Activated CD8-positive, alpha-beta memory T cell treated with anti-CD3 and anti-CD28 coated beads for 36 hours (primary cell): ENCODE measurements around the gene QPRT. TPM values are rescaled to one million over a fixed set of nuclear protein-coding genes. Genes with fewer than 3 reads are reported as not detected.
"Not testable (repeated sequence)": the region's sequence is repeated elsewhere in the genome, so short reads cannot be mapped to it uniquely, and the experiment has no call there.

Source experiments
- CTCF ChIA-PET: fragments of 350-600 bp; sonication (Branson Sonifier 250); formaldehyde crosslinking; loops from one replicate; lab custom pipeline; 2021; ENCODE audit warnings: antibody characterized with exemption; lab: Charles Lee
- POLR2A ChIA-PET: fragments of 350-600 bp; sonication (Branson Sonifier 250); formaldehyde crosslinking; loops from one replicate; lab custom pipeline; 2021; ENCODE audit warnings: antibody characterized with exemption; lab: Charles Lee
- total RNA-seq, 2 experiments: library from RNA; stranded (reverse); gene quantifications; one replicate each; pipeline ENCODE4 v1.2.3, GENCODE V29; 2021

QPRT gene
- total RNA-seq, 2 experiments from 2014 or later = 3.6 to 4.2 TPM

GRCh38 chr16:29701214-29701555 is 22.2 kb downstream of the QPRT start:
- ChIA-PET POLR2A (interaction anchor here (0.6 to 2.4 kb wide), 5 partner anchors 89 to 246 kb away, joined by 3 to 6 read pairs (median 3); partner anchors contain the start of genes KIF22 and PAGR1), CTCF (interaction anchor here (0.7 to 3.7 kb wide), 26 partner anchors 9 to 362 kb away, joined by 3 to 37 read pairs (median 5); partner anchors contain the start of genes CDIPT, KIF22, MVP and PRRT2)

- CTCF ChIA-PET = interaction anchor here (0.6 to 3.7 kb wide), 14 partner anchors 11 to 330 kb away, joined by 3 to 25 read pairs (median 5); partner anchors contain the start of genes CDIPT, INO80E, KIF22 and PAGR1
- POLR2A ChIA-PET = interaction anchor here (0.6 to 2.4 kb wide), 5 partner anchors 44 to 114 kb away, joined by 3 to 6 read pairs (median 4); partner anchors contain the start of genes KIF22 and PAGR1
These were observed 23.3 kb downstream of the QPRT start for GRCh38 chr16:29702269-29702668.

GRCh38 chr16:29705030-29705429 is 26.1 kb downstream of the QPRT start:
- ChIA-PET CTCF (no interaction called here), POLR2A (no interaction called here)

- CTCF ChIA-PET, POLR2A ChIA-PET: not testable (repeated sequence)
These were observed 28.2 kb downstream of the QPRT start for GRCh38 chr16:29707160-29707559.

- POLR2A ChIA-PET = no interaction called here
- CTCF ChIA-PET = interaction anchor here (0.7 to 3.4 kb wide), 3 partner anchors 9 to 81 kb away, joined by 3 to 17 read pairs (median 4); partner anchors contain the start of gene KIF22
These were observed 30.1 kb downstream of the QPRT start for GRCh38 chr16:29708917-29709600.

- POLR2A ChIA-PET = not testable (repeated sequence)
These were observed 30.7 kb downstream of the QPRT start for GRCh38 chr16:29709657-29710056.

GRCh38 chr16:29710227-29711219 is 31.5 kb downstream of the QPRT start:
- POLR2A ChIA-PET = interaction anchor here (0.5 kb wide), 1 partner anchor 80 kb away, joined by 3 read pairs; no protein-coding TSS in a partner anchor

More at GRCh38 chr16:29709657-29710056, 30.7 kb downstream of the QPRT start:
- CTCF ChIA-PET = interaction anchor here (0.6 to 3.4 kb wide), 4 partner anchors 9 to 155 kb away, joined by 3 to 17 read pairs (median 4); partner anchors contain the start of genes KIF22 and PAGR1

GRCh38 chr16:29712809-29713208 is 33.8 kb downstream of the QPRT start:
- ChIA-PET CTCF (interaction anchor here (1.0 kb wide), 1 partner anchor 136 kb away, joined by 6 read pairs; no protein-coding TSS in a partner anchor), POLR2A (interaction anchor here (1.3 kb wide), 1 partner anchor 95 kb away, joined by 4 read pairs; no protein-coding TSS in a partner anchor)

More at GRCh38 chr16:29710227-29711219, 31.5 kb downstream of the QPRT start:
- CTCF ChIA-PET = interaction anchor here (0.6 to 3.4 kb wide), 4 partner anchors 10 to 105 kb away, joined by 3 to 17 read pairs (median 4); partner anchors contain the start of genes KIF22 and PAGR1

GRCh38 chr16:29714396-29714795 is 35.4 kb downstream of the QPRT start:
- ChIA-PET CTCF (interaction anchor here (1.2 to 1.9 kb wide), 4 partner anchors 9 to 71 kb away, joined by 4 to 13 read pairs (median 5); no protein-coding TSS in a partner anchor), POLR2A (no interaction called here)

- ChIA-PET POLR2A (interaction anchor here (0.6 kb wide), 1 partner anchor 444 kb away, joined by 3 read pairs; no protein-coding TSS in a partner anchor), CTCF (interaction anchor here (1.6 to 1.9 kb wide), 3 partner anchors 8 to 15 kb away, joined by 4 to 13 read pairs (median 6); no protein-coding TSS in a partner anchor)
These were observed 36.0 kb downstream of the QPRT start for GRCh38 chr16:29714972-29715371.

GRCh38 chr16:29717113-29717512 is 38.1 kb downstream of the QPRT start:
- ChIA-PET CTCF (interaction anchor here (1.0 to 1.9 kb wide), 4 partner anchors 13 to 17 kb away, joined by 3 to 7 read pairs (median 3); no protein-coding TSS in a partner anchor), POLR2A (no interaction called here)

- POLR2A ChIA-PET = no interaction called here
- CTCF ChIA-PET = no interaction called here
These were observed 40.1 kb downstream of the QPRT start for GRCh38 chr16:29719063-29719462.

- ChIA-PET CTCF (interaction anchor here (0.7 to 2.4 kb wide), 5 partner anchors 9 to 95 kb away, joined by 3 to 8 read pairs (median 4); partner anchors contain the start of gene PAGR1), POLR2A (no interaction called here)
These were observed 41.7 kb downstream of the QPRT start for GRCh38 chr16:29720703-29721102.

GRCh38 chr16:29721167-29721879 is 42.3 kb downstream of the QPRT start:
- CTCF ChIA-PET = interaction anchor here (0.9 to 2.4 kb wide), 6 partner anchors 21 to 94 kb away, joined by 3 to 8 read pairs (median 3); partner anchors contain the start of gene PAGR1
- POLR2A ChIA-PET = not testable (repeated sequence)

- ChIA-PET POLR2A (interaction anchor here (0.6 kb wide), 1 partner anchor 1239 kb away, joined by 4 read pairs; no protein-coding TSS in a partner anchor), CTCF (interaction anchor here (1.4 kb wide), 1 partner anchor 58 kb away, joined by 3 read pairs; no protein-coding TSS in a partner anchor)
These were observed 47.9 kb downstream of the QPRT start for GRCh38 chr16:29726845-29727377.

GRCh38 chr16:29727452-29727851 is 48.5 kb downstream of the QPRT start:
- ChIA-PET CTCF (interaction anchor here (0.5 to 1.4 kb wide), 2 partner anchors 25 to 58 kb away, joined by 3 read pairs; no protein-coding TSS in a partner anchor), POLR2A (no interaction called here)

- CTCF ChIA-PET = interaction anchor here (0.9 to 1.9 kb wide), 6 partner anchors 11 to 56 kb away, joined by 3 to 7 read pairs (median 4); no protein-coding TSS in a partner anchor
- POLR2A ChIA-PET = no interaction called here
These were observed 50.1 kb downstream of the QPRT start for GRCh38 chr16:29729116-29729521.
